Tibial nerve (tissue), 4 donors: ENCODE measurements around the gene SOX3. TPM values are rescaled to one million over a fixed set of nuclear protein-coding genes. Genes with fewer than 3 reads are reported as not detected.

Experiments
- DNase-seq, 2 donors: peaks; one replicate each; pipeline ENCODE4 v3.0.0-alpha.2; 2019; ENCODE audit warnings: low spot score in 2 of 2
- H3K27ac ChIP-seq, 4 donors: fragments of 200-600 bp; sonication (generic) in 3 of 4; one replicate each; pipeline ENCODE4 v1.5.1; 2017 to 2019; ENCODE audit warnings: mild to moderate bottlenecking in 1 of 4
- H3K27me3 ChIP-seq, 2 donors: fragments of 200-600 bp; sonication (generic) in 1 of 2; one replicate each; pipeline versions ENCODE4 v1.5.1 to v1.6.0; 2017 to 2019
- H3K36me3 ChIP-seq, 3 donors: fragments of 200-600 bp; sonication (generic); one replicate each; pipeline ENCODE4 v1.5.1; 2018 to 2019
- H3K4me1 ChIP-seq, 4 donors: fragments of 200-600 bp; sonication (generic) in 3 of 4; one replicate each; pipeline ENCODE4 v1.5.1; 2017 to 2019
- H3K4me3 ChIP-seq, 4 donors: fragments of 200-600 bp; sonication (generic) in 3 of 4; one replicate each; pipeline ENCODE4 v1.5.1; 2017 to 2019; ENCODE audit warnings: mild to moderate bottlenecking in 1 of 4, moderate library complexity in 1 of 4
- H3K9me3 ChIP-seq, 4 donors: fragments of 200-600 bp; sonication (generic) in 3 of 4; one replicate each; pipeline ENCODE4 v1.5.1; 2017 to 2019
- CTCF ChIP-seq, 5 experiments: fragments of 200-600 bp in 3 of 5; fragments of 450-650 bp in 2 of 5; sonication (generic) in 3 of 5; IDR thresholded peaks; one replicate each; pipeline ENCODE4 v1.5.1; 2016 to 2019; ENCODE audit warnings: antibody characterized with exemption in 5 of 5, mild to moderate bottlenecking in 3 of 5, moderate library complexity in 2 of 5
- EP300 ChIP-seq, 2 donors: sonication (generic); formaldehyde crosslinking; IDR thresholded peaks; one replicate each; pipeline ENCODE4 v1.6.1; 2017; ENCODE audit warnings: antibody characterized with exemption in 2 of 2, mild to moderate bottlenecking in 1 of 2
- POLR2A ChIP-seq, 2 donors: fragments of 450-650 bp; IDR thresholded peaks; one replicate each; pipeline ENCODE4 v1.6.1; 2017; ENCODE audit warnings: antibody characterized with exemption in 2 of 2, mild to moderate bottlenecking in 2 of 2, moderate library complexity in 2 of 2
- whole genome bisulfite sequencing, 2 donors: methylation state at CpG; one replicate each; pipeline ENCODE4 v1.1.5; 2018; 5-methylcytosine and 5-hydroxymethylcytosine counted together
- total RNA-seq, 4 donors: library from RNA; depleted of rRNA; stranded (reverse); fragments of >200 nt; gene quantifications; one replicate each; pipeline ENCODE4 v1.1.0, GENCODE V29; 2016

The SOX3 gene
- total RNA-seq, 4 donors from 2014 or later: not detected

GRCh38 chrX:140495739-140496138, 9.1 kb downstream of the SOX3 start:
- H3K4me3 ChIP-seq: no peak overlapping the region
- H3K27ac ChIP-seq: no peak overlapping the region
- TF ChIP-seq EP300 (IDR thresholded peaks at IDR 0.05) (no peak), CTCF (IDR thresholded peaks at IDR 0.05) (no peak)
- H3K9me3 ChIP-seq: no peaks in the 10 kb centered on the region
- H3K27me3 ChIP-seq: peaks cover 0 to 55% of the 10 kb centered on the region in 2 donors
- H3K4me1 ChIP-seq: no peaks in the 10 kb centered on the region
- no peaks in the 10 kb centered on the region for H3K36me3 ChIP-seq
- no peak for DNase-seq
- WGBS, 2 donors: 93 to 95% methylated on average over 1 of the region's 1 CpG

- TF ChIP-seq POLR2A (IDR thresholded peaks at IDR 0.05) (no peak), CTCF (IDR thresholded peaks at IDR 0.05) (no peak), EP300 (IDR thresholded peaks at IDR 0.05) (no peak)
- no peak overlapping the region for H3K4me3 ChIP-seq
- no peaks in the 10 kb centered on the region for H3K9me3 ChIP-seq
- no peak overlapping the region for H3K27ac ChIP-seq
- no peaks in the 10 kb centered on the region for H3K36me3 ChIP-seq
- no peaks in the 10 kb centered on the region for H3K4me1 ChIP-seq
- peaks cover 0 to 25% of the 10 kb centered on the region in 2 donors for H3K27me3 ChIP-seq
- no peak for DNase-seq
- WGBS, 2 donors: 84 to 90% methylated on average over 4 of the region's 4 CpGs
Measured at GRCh38 chrX:140492066-140492994, 12.5 kb downstream of the SOX3 start.

- H3K27ac ChIP-seq: no peak overlapping the region
- no peak overlapping the region for H3K4me3 ChIP-seq
- H3K36me3 ChIP-seq: no peaks in the 10 kb centered on the region
- no peaks in the 10 kb centered on the region for H3K9me3 ChIP-seq
- DNase-seq: no peak
- TF ChIP-seq CTCF (IDR thresholded peaks at IDR 0.05) (no peak), EP300 (IDR thresholded peaks at IDR 0.05) (no peak), POLR2A (IDR thresholded peaks at IDR 0.05) (no peak)
- no peaks in the 10 kb centered on the region for H3K27me3 ChIP-seq
- no peaks in the 10 kb centered on the region for H3K4me1 ChIP-seq
Measured at GRCh38 chrX:140480765-140481164, 24.1 kb downstream of the SOX3 start.

GRCh38 chrX:140477987-140478386, 26.9 kb downstream of the SOX3 start:
- Histone ChIP-seq H3K27me3 (no peaks in the 10 kb centered on the region), H3K9me3 (peaks cover 0 to 12% (median 0%) of the 10 kb centered on the region in 4 donors), H3K36me3 (no peaks in the 10 kb centered on the region), H3K27ac (no peak overlapping the region), H3K4me1 (no peaks in the 10 kb centered on the region), H3K4me3 (no peak overlapping the region)
- DNase-seq: no peak
- TF ChIP-seq POLR2A (IDR thresholded peaks at IDR 0.05) (no peak), EP300 (IDR thresholded peaks at IDR 0.05) (no peak), CTCF (IDR thresholded peaks at IDR 0.05) (no peak)

- H3K27ac ChIP-seq: no peak overlapping the region
- no peak for DNase-seq
- H3K9me3 ChIP-seq: peaks cover 0 to 12% (median 0%) of the 10 kb centered on the region in 4 donors
- no peaks in the 10 kb centered on the region for H3K27me3 ChIP-seq
- no peak for TF ChIP-seq EP300 (IDR thresholded peaks at IDR 0.05)
- TF ChIP-seq CTCF (IDR thresholded peaks at IDR 0.05): no peak
- no peak for TF ChIP-seq POLR2A (IDR thresholded peaks at IDR 0.05)
- H3K4me1 ChIP-seq: no peaks in the 10 kb centered on the region
- H3K4me3 ChIP-seq: no peak overlapping the region
- H3K36me3 ChIP-seq: no peaks in the 10 kb centered on the region
Measured at GRCh38 chrX:140475025-140475424, 29.8 kb downstream of the SOX3 start.
